Activated CD4-positive, CD25-positive, alpha-beta regulatory T cell treated with anti-CD3 and anti-CD28 coated beads, Interleukin-2, amount 50 U/mL, for 16 hours (primary cell): Measurements from ENCODE around the gene PLCB4.

ENCODE experiments used
- DNase-seq: peaks from one replicate; pipeline ENCODE4 v3.0.0-alpha.2; 2020; ENCODE audit warnings: low read depth, low spot score

PLCB4 gene

DNA sequence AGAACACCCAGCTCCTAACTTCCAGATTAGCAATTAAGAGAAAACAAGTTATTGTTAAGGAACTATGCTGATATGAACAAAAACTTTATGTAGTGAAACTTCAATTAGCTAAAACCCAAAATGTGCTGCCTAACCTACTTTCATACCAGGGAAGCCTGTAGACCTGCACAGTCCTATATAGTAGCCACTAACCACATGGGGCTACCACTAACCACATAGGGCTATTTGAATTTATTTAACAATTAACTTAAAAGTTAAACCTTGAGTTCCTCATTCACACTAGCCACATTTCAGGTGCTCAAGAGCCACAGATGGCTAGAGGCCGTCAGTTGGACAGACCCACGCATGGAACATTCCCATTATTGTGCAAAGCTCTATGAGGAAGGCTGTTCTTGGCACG lies 373.1 kb downstream of the PLCB4 start:
- DNase-seq, result no peak

DNA sequence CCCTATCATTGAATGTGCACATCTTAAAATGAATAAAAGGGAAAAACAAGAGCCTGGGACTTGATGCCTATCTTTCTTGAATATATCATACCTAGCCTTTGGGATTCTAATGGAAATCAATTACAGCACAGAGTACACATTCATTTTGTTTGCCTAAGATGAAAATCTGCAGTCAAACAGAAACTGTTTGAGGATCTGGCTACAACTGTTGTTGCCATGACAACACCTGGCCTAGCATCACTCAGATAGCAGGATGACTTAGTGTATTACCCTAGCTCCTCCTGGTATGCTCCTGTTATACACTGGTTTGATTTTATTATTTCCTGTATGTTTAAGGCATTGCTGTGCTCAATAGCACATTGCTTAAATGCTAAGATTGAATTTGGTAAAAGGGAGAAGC lies 374.0 kb downstream of the PLCB4 start:
- DNase-seq, result no peak

DNA sequence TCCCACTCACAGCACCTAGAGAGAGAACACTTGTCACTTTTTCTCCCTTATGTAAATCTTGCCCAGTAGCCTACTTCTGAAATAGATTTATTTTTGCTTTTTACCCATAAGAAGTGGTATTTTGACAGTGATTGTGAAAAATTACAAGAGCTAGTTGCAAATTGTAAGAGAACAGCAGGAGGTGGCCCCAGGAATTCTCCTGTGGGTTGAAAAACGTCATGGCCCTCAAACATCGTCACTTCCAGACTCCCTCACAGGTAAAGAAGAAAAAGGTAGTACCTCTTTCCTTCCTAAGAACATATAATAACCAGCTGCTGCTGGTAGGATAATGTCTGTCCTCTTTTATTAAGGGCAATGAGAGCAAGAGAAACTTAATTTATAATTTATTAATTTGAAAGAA lies 376.0 kb downstream of the PLCB4 start:
- DNase-seq, result no peak

DNA sequence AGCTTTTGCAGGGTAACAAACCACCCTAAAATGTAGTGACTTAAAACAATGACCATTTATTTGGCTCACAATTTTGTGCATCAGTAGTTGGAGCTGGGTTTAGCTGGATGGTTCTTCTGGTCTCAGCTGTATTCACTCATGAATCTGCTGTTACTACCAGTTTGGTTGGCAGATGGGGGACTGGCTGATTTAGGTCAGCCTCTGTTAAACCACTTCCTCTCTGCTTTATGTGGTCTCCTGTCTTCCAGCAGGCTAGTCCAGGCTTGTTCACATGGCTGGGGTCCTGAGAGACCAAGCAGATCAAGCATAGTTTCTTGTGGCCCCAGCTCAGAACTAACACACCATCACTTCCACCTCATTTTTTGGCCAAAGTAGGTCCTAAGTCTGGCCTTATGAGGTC lies 378.3 kb downstream of the PLCB4 start:
- DNase-seq, result no peak

DNA sequence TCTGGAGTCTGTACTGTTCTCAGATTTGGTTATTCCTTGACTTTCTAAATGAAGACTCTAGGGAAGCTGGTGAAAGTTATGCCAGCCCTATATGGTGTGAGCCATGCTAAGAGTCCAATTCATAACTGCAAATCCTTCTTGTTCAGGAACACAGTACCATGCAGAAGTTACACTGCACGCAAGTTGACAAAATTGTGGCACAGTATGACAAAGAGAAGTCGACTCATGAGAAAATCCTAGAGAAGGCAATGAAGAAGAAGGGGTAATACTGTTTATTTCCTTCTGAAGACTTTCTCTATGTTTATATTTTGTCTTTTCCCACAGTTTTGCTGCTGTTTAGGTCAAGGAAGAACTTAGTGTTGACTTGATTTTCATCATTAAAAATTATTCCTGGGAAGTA lies 384.3 kb downstream of the PLCB4 start:
- no peak for DNase-seq

DNA sequence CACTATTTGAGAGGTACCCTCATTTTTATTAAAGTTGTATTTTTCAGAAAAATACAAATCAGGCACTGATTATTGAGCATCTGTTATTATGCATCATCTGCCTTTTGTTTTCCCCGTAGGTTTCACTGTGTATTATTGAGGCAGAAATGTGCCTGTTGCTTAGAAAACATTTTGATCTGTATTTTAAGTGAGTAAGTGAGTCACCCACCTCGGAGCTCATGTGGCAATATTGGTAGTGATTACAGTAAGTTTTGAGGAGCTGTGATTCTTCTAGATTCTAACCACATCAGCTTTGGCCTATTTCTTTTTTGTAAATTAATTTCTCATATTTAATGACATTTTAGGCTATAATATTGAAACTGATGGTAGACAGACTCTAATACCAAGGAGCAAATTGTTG lies 385.9 kb downstream of the PLCB4 start:
- no peak for DNase-seq

DNA sequence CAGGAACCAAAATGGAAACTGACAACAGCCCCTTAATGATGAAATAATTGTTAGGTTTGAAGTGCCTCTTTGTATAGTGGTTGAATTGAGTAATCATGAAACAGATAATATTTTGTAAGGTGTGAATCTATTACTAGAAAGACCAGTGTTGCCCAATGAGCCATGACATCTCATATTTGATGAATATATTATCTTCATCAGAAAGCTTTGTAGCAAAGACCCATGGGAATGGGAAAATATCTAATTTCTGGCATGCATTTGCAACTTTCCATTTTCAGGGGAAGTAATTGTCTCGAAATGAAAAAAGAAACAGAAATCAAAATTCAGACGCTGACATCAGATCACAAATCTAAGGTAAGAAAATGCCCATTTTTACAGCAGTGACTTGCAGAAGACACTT lies 388.2 kb downstream of the PLCB4 start:
- DNase-seq, result no peak

DNA sequence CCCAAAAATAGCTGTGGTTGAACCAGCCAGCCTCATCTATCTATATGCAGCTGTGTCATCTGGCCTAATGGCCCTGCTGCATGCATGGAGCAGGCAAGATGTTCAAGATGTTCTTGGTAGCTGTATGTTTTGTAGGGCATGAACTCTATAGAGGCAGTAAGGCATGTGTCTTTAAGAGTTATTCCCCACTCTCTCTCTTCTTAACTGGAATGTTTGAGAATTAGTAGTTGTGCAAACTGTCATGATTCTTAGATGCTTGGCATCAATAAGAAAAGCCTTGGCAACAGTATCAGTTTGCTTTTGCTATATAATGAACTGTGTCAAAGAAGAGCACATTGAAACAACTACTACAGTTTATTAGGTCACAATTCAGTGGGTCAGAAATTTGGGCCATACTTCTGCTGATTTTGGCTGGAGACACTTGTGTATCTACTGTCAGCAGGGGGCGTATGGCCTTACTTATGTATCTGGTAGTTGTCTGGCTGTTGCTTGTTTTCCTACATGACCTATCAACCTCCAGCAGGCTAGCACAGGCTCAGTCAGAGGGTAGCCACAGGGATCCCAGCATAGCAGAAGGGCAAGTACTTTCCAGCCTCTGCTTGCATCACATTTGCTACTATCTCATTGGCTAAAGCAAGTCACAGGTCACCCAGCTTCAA lies 389.4 kb downstream of the PLCB4 start:
- DNase-seq, result no peak

DNA sequence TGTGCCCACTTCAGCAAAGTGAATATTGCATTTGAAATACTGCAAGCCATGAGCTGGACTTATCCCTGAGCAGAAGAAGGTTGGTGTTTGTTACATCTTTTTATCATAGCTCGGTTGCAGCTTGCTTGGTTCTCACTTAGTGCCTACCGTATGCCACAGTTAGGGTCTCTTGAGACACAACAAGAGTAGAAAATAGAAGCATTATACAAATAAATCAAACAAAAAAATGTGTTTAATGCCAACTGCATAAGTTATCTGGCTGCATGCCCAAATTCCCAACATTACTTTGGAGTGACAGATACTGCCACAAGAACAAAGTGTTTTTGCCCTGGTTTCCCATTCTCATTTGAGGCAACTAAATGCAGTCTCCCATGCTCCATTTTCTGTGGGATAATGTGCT lies 391.6 kb downstream of the PLCB4 start:
- DNase-seq, result no peak

DNA sequence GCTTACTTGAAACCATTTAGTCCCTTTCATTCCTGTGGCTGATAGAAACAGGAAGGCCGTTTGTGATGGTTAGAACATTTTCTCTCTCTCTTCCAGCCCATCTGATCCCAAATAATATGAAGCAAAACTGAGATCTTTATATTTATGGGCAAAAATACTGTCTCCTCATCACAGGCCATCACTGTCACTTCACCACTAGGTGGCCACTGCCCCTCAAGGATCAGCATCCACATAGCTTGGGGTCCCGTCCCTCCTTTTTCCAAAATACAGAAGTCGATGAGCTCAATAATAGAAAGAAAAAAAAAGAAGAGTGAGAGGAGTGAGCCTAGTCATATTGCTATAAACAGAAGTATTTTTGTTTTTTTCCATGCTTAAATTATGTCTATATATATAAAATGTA lies 399.1 kb downstream of the PLCB4 start:
- no peak for DNase-seq

DNA sequence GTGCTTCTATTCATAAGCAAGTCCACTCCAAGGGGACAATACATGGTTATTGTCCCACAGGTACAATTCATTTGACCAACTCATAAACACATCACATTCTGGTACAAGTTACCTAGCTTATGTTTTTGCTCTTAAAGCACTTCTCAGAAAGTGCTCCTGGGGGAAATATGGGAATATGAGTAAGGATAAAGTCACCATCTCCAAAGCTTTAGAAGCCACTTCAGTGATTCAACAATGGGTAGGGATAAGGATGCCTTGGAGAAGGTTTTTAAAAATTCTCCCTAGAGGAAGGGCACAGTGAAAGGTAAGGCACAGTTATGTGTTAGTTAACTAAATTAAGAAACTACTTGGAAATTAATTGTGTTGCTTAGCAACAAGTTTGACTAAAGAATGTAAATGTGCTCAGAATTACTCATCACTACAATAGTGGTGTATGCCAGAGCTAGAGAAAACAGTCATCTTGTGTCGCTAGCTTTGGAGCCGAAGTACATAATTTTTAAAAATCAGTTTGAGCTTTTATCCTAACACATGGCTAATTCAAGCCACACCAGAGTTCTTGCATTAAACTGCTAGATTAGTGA lies 406.0 kb downstream of the PLCB4 start:
- no peak for DNase-seq

DNA sequence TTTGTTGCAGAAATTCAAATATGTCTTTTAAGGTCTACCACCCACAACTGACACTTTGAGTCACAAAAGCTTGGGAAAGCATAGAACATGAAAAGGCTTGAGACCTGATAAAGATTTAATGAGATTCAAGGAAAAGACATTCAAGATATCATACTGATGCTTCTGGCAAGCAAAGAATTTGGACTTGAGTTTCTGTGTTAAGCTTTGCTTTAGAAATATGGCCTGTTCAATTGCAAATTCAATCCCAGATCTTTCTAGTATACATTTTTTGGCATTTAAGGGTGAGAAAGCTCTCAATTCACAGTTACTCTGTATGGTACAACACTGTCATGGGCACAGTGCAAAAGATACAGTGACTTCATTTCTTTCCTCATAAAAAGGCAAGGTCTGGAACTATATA lies 406.6 kb downstream of the PLCB4 start:
- no peak for DNase-seq

DNA sequence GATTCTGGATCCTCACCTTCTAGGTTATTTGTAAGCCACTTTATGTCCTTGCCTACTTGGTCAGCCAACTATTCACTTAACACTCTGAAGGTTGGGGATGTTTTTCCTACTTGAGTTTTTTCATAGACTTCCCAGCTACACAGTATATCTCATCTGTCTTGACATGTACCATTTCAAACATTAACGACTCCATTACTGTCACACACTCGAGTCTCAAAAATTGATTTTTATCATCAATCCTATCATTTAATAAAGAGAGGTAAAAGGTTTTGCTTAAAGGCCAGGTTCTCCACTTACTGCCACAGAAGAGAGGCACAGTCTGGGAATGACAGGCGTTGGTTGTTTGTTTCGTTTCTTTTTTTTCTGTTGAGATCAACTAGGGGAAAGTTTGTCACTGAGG lies 407.3 kb downstream of the PLCB4 start:
- no peak for DNase-seq

DNA sequence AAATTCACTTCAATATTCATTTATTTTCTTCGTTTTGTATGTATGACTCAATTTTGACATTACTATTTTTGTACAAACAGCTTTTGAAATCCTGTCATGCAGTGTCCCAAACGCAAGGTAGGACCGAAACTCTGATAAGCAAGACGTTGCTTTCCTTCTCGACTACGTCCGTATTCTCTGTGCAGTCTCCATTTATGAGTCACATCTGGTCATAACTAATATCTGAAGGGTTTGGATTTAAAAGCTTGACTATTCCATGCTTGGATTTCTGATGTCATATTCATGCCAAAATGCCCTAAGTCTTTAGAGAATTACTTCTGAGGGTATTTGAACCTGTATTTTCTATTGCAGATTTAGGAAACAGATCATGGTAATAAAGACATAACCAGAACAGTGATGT lies 407.8 kb downstream of the PLCB4 start:
- DNase-seq, result no peak

DNA sequence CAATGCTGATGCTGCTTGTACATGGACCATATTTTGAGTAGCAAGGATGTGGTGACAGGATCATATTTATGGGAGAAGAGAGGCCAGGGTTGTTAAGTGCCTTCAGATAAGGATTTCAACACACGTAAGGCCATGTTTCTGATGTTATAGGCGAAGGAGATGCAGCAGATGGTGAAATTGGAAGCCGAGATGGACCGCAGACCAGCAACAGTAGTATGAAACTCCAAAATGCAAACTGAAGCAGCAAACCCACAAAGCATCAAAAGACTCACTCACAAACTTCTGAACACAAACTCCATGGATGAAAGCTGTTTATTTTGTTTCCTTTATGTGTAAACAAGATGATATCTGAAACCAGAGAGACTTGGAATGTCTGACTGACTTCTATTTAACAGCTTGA lies 409.9 kb downstream of the PLCB4 start:
- DNase-seq, result no peak

DNA sequence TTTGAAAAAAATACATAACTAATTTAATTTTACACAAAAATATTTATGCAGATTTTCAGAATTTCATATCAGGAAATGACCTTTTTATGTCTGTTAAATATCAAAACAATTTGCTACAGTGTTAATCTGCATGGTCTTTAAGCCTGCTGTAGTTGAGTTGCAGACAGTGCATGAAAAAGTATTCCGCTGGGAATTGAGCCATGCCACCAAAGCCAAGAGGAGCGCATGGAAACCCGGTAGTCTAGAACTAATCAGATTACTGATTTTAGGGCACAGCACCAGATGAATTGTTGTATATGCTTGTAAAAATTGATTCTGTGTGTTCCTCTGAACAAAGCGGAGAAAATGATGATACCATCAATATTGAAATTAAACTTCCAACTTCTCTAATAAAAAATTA lies 411.2 kb downstream of the PLCB4 start:
- DNase-seq, result no peak

DNA sequence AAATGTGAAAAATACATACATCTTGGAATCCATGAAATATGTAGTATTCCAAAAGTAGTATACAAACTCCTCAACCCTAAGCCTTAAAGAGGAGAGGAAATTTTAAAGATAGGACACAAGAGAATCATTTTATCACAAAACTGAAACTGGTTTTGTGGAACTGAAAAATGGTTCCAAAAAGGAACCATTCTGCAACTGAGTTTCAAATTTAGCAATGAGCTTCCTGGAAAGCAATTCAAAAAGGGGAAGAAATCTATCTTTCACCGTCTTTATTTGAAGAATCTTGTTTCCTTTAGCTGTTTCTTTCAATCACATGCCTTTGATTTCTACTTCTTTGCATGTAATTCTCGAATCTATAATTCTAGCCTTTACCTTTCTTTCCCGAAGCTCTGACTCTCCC lies 413.3 kb downstream of the PLCB4 start:
- no peak for DNase-seq

DNA sequence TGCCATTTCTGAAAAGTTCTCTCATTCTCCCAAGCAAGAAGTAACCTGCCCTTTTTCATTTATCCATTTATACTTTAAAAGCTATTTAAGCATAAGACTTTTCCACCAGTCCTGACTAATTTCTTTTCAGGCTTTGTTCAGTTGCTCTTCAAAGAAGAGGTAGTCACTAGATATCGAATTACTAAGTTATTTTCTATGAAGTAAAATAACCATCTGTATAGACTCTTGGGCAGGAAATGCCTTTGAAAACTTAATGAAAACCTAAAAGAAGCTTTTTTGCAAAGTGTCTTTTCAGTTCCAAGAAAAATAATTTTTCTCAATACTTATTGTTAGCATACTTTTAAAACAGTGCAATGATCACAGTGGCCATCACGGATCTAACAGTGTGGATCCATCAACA lies 414.2 kb downstream of the PLCB4 start:
- no peak for DNase-seq

DNA sequence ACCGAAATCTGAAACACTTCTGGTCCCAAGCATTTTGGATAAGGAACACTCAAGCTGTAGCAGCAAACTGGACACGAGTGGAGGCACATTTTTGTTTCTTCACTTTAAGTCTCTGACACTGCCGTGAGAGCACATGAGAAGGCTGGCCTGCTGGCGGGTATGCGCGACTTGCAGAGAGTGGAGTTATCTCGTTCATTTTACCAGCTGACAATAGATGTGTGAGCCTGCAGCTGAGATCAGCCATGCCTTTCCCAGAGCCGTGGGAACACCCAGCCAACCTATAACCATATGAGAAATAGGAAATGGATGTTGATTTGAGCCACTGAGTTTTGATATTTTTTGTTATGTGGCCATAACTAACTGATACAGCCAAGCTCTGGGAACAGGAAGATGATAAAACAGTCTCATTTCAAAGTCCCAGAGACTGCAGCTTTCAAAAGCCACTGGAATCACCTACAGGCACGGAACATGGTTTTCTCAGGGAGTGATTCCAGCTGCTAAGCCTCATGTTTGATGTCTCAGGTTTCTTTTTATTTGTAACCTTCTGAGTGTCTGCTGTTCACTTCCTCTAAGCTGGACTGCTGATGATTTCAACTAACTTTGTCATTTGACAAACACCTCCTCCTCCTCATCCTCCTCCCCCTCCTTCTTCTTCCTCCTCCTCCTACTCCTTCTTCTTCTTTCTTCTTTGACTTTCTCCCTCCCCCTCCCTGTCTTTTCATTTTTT lies 416.9 kb downstream of the PLCB4 start:
- no peak for DNase-seq

DNA sequence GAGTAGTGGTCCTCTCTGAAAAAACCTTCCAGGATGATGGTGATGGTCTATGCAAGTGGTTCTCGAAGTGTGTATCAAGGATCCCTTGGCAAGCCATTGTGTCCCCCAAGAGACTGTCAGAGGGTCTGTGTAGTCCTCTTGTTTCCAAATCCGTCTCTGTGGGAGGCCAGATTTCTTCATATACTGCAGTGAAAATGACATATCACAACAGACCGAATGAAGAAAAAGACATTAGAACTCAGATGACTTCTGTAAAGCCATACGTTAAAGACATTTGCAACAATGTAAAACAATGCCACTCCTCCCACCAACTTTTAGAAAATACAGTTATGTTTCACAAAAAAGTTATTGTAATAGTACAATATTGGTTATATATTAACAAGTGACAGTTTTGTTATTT lies 418.3 kb downstream of the PLCB4 start:
- DNase-seq, result no peak

DNA sequence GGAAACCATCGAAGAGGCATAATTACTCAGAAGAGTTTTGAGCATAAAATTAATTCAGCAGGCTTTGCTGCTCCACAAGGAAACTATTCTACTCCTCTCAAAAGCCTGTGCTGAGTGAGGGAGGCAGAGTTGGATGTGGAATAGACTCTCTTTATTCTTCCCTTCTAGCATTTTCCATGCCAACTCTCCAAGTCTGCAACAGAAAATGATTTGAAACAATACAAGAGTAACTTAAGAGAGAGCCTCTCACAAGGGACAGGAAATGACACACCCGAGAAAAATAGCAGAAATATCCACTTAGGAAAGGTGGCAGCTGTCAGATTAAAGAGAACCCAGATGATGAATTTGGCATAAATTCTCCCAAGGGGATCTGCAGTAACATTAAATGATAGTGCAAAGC lies 419.2 kb downstream of the PLCB4 start:
- no peak for DNase-seq

DNA sequence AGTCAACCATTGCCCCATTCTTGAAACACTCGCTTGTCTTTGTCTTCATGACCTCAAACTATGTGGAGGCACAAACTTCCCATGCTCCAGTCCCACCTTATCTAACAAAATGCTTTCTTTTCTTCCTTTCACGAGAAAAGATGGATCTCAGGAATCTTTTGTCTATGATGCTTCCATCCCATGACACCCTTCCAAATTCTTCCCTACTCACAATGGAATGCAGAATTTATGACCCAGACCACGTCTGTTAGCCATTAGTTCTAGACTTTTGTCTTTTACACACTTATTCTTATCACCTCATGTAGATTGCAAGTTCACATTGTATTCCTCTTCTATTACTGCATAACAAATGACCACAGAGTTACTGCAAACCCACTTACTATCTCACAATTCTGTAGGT lies 421.3 kb downstream of the PLCB4 start:
- no peak for DNase-seq

DNA sequence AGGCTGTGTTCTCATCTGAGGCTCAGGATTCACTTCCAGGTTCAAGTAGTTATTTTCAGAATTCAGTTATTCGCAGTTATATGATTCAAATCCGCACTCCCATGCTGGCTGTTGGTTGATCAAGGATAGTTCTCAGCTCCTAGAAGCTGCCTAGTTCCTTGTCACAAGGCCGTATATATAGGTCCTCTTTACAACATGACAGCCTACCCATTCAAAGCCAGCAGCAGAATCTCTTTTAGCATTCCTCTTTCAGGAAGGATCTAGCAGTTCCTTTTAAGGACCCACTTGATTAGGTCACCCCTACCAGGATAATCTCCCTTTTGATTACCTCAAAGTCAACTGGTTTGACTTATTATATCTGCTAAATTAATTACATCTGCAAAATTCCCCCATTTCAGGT lies 421.7 kb downstream of the PLCB4 start:
- DNase-seq, result no peak
